NCI-H2196 treated with DMSO at 0.1 percent for 48 hours (cell line): ENCODE results near the gene PCYOX1L.

ENCODE experiments used
- DNase-seq: peaks from one replicate; lab custom pipeline; 2025; ENCODE audit not compliant: unreplicated experiment; lab: John Stamatoyannopoulos, UW

The PCYOX1L gene

DNA sequence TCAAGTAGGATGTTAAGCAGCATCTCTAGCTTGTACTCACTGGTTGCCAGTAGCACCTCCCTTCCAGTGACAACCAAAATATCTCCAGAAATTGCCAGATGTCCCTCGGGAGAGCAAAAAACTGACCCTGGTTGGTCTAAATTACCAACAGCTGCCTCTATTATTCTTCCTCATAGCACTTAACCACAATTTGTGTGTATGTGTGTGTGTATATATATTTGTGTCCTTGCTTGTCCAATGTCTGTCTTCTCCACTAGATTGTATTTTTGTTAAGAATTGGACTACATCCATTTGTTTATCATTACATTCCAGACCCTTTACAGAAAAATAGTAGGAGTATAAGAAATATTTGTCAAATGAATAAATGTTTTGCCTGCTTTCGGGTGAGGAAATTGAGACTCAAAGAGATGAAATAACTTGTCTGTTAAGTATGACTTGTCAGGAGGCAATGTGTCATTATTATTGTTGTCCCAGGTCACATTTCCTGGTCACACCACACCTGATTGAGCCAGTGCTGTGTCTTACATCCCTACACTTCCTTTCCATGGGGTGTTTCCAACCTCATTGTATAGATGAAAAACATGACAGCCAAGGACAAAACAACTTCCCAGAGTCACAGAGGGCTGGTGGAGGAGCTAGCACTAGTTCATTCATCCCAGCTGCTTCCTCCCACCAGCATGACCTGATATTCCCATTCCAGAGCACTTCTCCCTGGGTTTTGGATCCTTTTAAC, 24.0 kb upstream of the PCYOX1L start:
- no peak for DNase-seq

DNA sequence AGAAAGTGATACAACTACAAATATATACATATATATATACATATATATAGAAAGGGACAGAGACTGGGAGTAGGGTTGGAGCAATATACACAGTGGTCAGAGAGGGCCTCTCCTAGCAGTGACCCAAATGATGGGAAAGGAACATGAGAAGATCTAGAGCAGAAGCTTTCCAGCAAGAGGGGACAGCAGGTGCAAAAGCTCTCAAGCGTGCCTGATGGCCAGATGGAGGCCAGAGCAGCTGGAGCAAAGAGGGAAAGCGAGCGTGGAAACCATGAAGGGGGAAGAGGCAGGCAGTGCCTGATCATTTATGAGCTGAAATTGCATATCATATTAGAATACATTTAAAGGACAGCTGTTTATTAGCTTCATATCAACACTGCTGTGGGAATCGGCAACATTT, 20.1 kb upstream of the PCYOX1L start:
- peak; percentile 59 for DNase-seq

DNA sequence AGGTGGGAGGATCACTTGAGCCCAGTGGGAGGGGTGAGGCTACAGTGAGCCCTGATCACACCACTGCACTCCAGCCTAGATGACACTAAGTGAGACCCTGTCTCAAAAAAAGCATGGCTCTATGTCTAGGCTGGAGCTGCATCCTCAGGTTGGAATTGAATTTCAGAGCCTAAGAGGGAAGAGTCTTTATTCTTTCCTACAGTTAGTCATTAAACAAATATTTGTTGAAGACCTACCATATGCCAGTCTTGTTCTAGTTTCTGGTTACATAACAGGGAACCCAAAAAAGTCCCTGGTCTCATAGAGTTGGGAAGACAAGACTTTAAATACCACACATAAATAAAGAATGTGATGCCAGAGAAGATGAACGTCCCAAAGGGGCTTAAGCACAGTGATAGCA, 19.5 kb upstream of the PCYOX1L start:
- peak; percentile 28 for DNase-seq

DNA sequence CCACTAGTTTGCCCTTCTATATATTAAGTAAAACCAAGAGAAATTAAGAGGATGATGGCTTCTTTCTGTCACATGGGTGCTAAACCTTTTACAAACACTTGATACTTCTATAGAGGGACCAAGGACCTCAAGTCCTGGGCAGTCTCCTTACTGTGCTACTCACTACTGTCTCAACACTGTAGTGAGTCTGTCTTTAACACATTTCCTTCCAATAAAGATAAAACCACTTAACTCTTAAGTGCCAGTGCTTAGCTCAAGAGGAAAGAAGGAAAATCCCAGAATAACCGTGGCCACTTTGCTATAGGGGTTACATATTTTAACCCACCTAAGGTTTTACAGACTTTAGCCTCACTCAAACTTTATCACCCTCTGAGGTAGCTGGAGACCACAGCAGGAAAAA, 16.9 kb upstream of the PCYOX1L start:
- no peak for DNase-seq

DNA sequence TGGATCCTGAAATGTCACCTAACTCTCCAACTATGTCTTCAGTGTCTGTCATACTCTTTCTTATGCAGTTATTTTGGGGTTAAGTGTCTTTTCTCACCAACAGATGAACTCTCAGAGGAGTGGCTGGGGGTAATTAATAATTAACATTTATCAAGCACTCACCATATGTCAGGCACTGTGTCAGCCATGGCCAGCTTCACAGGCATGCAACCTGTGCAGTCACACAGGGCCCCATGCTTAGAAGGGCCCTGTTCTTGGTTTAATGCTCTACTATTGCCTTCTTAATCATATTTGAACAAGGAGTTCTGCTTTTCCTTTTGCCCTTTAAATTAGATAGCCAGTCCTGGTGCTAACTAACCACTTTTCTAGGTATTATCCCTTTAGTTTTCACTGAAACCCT, 16.0 kb upstream of the PCYOX1L start:
- no peak for DNase-seq

DNA sequence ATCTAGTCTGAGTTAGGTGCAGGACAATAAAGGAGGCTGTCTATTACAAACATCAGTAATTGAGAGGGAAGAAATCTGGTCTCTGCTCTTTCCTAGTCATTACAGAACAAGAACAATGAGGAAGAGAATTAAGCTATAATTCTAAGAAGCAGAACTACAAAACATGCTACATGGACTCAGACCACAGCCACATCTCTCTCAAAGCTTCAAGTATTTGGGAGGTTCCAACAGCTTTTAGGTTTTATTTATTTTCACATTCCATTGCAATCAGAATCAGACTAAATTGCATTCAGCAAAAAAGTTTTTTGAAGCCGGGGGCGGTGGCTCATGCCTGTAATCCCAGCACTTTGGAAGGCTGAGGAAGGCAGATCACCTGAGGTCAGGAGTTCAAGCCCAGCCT, 13.7 kb upstream of the PCYOX1L start:
- DNase-seq, result no peak

DNA sequence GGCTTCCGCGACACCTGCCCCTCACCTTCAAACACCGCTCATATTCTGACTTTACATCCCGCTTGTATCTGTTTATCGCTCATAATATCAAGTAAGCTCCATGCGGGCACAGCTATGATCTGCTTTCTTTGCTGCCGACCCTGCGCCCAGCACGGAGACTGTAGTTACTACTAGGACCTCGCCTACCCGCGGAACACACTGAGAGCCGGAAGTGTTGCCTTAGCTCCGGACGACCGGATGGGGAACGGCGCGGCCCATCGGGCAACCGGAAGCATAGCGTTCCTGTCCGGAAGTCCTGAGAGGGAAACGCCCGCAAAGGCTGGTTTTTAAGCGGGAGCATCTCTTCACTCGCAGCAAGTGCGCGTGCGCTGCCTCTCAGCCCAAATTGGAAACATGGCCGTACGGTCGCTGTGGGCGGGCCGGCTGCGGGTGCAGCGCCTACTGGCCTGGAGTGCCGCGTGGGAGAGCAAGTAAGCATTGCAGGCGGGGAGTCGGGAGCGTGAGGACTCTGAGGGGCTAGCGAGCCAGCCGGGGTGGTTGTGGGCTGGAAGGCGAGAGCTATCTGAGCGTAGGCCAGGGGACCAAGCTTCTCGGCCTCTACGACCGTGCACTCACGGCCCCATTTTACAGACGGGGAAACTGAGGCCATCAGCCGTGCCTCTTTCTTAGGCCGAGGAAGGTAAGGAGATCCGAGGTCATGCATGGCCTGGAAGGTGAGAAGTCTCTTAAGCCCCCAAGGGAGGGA, 12.5 kb upstream of the PCYOX1L start, which contains the start of gene GRPEL2:
Gene GRPEL2, plus strand, starts transcription at position 353 of the 745 bp plus-strand sequence. Its CDS starts 41 bp downstream, at position 394.
- peak; percentile 96 for DNase-seq

DNA sequence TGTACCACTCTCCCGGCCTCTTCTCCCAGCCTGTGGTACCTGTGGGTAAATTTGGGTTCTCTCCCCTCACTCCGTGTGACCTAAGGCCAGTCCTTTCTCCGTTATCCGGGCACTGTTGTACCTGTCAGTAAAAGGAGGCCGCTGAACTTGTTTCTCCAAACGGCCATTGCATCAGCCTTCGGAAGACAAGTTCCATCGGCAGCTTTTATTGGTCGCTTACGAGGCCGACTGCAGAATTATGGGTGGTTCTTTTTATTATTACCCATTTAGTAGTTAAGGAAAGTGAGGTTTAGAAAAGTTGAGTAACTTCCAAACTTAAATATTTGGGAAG, 12.0 kb upstream of the PCYOX1L start:
- DNase-seq, result no peak

DNA sequence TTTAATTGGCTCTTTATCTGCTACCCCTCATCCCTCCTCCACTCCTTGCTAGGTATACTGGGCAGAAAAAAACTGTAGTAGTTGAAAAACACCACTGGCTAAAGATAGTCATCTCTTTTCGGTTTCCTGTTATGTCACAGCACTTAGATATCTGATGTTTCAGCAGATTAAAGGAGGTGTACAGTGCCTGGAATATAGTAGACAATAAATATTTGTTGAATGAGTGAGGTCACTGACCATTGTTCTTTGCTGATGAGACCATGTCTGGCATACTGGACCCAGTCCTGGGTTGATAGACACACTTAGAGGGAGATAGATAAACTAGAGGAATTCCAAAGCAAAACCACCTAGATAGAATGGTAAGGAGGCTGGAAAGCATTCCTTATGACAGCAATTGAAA, 9.3 kb upstream of the PCYOX1L start:
- DNase-seq, result no peak

DNA sequence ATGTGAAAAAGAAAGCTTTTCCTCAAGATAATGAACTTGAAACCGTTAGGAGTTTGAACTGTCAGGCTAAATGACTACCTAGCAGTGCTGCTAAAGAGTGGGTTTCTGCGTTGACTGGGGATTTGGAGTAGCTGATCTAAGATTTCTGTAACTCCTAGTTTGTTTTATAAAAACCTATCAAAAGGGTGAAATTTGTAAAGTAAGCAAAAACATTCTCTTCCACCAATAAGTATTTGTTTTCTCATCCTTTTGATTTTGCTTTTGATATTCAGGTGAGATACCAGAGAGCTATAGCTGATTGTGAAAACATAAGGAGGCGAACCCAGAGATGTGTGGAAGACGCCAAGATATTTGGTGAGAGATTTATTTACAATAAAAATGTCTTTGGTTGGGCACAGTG, 8.5 kb upstream of the PCYOX1L start:
- no peak for DNase-seq

DNA sequence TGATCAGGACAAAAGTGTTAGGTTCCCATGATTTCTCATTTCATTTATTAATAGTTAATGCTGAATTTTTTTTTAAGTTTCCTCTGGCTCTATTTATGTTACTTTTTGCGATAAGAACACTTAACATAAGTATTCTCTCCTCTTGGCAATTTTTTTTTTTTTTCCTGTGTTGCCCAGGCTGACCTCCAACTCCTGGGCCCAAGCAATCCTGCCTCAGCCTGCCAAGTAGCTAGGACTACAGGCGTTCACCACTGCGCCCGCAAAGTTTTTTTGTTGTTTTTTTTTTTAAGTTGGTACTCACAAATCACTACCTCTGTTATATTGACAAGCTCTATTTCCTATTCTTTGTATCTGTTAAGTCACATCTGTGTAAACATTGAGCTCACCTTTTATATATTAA, 5.7 kb upstream of the PCYOX1L start:
- DNase-seq, result no peak

DNA sequence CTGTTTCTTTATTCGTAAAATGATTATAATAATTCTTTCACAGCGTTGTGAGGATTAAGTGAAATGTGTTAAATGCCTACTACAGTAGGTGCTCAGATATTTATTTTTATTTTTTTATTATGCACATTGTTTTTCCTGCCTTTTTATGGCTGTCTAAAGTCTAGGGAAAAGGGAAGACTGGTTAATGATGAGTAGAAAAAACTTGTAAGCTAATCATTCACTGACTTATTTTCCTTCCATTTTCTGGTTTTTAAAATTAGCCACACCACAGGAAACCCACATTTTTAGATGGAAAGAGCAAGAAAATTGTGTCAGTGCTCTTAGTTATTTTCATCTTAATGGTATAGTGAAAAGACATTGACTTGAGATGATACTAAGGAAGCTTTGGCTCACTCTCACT, 3.9 kb upstream of the PCYOX1L start:
- no peak for DNase-seq

DNA sequence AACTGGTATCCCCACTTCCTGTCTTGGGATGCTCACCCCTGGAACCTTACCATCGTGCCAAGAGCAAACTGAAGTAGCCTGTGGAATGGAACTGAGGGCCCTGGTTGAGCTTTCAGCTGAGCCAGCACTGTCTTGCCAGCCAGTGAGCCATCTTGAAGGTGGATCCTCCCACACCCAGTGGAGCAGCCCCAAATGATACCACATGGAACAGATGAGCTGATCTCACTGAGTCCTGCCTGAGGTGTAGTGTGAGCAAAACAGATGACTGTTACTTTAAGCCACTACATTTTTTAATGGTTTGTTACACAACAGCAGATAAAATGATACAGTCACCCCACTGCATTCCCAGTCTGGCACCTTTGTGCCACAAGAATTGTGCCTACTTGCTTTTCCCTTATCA, 2.2 kb upstream of the PCYOX1L start:
- DNase-seq, result no peak

DNA sequence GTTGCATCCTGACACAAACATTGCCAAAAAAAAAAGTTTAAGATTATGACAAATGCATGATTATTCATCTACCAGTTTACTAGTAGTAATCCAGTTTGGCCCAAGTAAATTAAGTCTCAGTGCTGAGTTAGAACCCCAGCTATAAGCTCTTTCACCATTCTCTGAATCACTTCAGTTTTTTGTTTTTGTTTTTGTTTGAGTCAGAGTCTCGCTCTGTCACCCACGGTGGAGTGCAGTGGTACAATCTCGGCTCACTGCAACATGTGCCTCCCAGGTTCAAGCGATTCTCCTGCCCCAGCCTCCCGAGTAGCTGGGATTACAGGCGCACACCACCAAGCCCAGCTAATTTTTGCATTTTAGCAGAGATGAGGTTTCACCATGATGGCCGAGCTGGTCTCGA, 1.5 kb upstream of the PCYOX1L start:
- DNase-seq, result no peak

DNA sequence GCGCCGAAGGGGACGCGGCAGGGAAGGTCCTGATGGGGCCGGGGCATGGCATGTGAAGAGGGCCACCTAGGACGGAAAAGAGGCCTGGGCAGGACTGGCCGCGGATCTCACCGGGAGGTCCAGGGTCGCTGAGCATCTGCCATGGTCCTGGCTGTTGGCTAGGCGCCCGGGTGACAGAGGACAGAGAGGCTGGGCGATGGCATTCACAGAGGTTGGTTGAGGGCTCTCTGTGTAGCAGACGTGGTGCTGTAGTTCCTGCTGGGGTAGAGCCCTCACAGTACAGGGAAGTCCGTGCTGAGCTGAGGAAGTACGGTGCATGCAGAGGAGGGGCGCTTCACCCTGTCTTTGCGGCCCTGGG, 427 bp downstream of the PCYOX1L start:
- DNase-seq, result no peak

DNA sequence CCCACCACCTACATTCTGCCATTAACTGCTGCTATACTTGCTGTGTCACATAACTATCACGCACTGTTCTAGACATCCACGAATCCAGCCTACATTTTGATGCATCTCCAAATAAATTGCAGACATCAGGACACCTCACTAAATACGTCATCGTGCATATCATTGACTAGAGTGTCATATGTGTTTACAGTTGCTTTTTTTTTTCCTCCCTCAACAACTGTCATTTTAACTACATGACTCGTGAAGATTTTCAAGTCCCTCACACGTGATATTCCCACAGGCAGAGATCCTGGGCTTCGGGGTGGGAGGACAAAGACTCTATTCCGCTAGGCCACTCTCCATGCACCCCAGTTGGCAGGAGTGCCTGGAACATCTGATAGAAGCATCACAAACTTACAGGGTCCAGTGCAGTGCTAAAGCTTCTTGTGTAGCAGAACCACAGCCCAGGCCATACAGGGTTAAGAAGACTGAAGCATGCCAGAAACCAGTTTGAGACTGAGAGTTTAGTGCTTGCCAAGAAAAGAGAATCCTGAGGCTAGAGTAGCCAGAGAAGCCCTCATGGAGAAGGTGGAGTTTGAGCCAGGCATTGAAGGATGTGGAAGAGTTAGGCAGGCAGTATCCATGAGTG, 1.1 kb downstream of the PCYOX1L start:
- DNase-seq, result no peak

DNA sequence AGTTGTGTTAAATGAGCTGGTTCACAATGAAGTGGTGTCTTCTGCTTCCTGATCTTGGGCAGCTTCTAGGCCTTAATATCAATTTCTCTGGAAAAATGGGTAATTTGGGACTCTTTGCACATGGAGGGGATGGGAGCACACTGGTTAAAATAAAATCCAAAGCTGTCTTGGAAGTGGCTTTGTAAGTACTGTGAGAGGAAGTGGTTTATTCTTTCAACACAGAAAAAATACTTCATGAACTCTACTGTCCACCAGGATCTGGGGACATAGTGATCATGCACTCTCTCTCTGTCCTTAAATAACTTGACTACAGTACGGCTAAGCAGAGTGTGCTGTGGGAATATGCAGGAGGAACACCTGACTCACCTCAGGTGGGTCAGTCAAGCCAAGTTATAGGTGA, 2.4 kb downstream of the PCYOX1L start:
- DNase-seq, result no peak

DNA sequence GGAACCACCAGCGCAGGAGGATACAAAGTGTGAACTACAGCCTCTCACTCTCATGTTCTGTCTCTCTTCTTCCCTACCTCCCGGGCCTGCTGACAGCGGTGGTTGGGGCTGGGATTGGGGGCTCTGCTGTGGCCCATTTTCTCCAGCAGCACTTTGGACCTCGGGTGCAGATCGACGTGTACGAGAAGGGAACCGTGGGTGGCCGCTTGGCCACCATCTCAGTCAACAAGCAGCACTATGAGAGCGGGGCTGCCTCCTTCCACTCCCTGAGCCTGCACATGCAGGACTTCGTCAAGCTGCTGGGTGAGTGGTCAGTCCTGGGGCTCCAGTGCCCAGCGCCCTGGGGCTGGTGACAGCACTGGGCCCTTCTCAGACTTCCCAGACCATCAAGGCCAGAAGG, 4.7 kb downstream of the PCYOX1L start:
- DNase-seq, result no peak

DNA sequence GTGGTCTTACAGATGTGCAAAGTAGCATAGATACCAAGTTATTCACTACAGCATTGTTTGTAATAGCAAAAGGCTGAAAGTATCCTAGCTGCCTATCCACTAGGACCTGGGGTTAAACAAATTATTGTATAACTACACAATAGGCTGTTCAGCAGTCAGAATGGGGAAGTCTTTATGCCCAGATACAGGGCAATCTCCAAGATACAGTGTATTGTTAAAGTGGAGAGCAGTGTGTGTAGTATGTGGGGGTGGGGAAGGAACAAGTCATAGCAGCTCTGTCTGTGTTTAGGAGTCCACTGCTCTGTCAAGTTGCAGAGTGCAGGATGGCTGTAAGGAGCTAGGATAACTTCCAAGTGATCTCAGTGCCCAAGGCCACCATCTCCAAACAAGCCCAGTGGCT, 5.5 kb downstream of the PCYOX1L start:
- no peak for DNase-seq

DNA sequence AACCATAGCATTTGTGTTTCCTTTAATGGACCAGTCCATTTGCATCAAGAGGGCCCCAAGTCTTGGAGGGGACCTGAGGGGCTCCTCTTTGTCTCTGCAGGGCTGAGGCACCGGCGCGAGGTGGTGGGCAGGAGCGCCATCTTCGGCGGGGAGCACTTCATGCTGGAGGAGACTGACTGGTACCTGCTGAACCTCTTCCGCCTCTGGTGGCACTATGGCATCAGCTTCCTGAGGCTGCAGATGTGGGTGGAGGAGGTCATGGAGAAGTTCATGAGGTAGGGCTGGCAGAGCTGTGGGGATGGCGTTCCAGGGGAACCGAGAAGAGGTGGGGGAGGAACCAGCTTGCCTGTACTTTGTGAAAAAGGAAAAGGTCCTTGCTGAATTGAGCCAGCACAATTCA, 6.1 kb downstream of the PCYOX1L start:
- no peak for DNase-seq

DNA sequence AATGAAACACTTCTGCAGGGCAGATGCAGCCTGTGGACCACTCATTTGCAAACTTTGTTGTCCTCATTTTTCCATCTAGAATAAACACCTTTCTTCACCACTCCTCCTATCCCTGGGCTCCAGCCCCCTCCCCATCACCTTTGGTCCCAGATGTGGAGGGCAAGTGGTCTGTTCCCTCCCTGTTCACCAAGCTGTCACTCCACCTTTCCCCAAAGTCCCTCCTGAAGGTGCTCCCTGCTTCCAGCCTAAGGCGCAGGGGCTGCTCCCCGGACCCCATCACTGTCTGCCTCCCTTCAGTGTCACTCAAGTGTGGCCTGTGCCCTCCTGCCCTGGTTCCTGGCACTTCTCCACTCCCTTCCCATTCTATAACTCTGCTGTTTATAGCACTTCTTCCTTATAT, 6.9 kb downstream of the PCYOX1L start:
- no peak for DNase-seq

DNA sequence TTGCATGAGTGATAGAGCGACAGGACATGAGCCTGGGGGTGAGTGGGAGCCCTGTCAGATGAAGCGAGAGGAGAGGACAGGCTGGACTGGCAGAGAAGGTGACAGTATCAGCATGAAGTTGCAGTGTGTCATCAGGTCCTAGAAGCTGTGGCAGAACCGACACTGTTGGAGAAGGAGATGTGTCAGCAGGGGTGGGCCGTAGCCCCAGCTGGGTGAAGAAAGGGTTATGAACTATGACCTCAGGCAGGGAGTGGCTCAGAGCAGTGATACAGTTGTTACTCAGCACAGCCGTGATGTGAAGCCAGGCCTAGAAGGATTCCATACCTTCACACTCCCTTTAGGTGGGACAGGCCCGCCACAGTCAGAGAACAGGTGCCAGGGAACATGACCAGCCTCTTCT, 7.6 kb downstream of the PCYOX1L start:
- no peak for DNase-seq
